Gastrocnemius medialis (tissue), 4 donors: ENCODE measurements around the gene LRRC2. TPM values are rescaled to one million over a fixed set of nuclear protein-coding genes. Genes with fewer than 3 reads are reported as not detected.
"Not testable (repeated sequence)": the region's sequence is repeated elsewhere in the genome, so short reads cannot be mapped to it uniquely, and the experiment has no call there.

ENCODE experiments used
- ATAC-seq, 2 donors: fragments of 150-250 bp; one replicate each; pipeline ENCODE4 v1.9.1; 2016
- DNase-seq, 2 donors: peaks; one replicate each; pipeline ENCODE4 v3.0.0-alpha.2; 2019
- H3K27ac ChIP-seq, 4 donors: fragments of 200-600 bp; sonication (generic); 1 replicate in 1 of 4; 2 replicates in 3 of 4; pipeline ENCODE4 v1.5.1; 2016 to 2018; ENCODE audit warnings: mild to moderate bottlenecking in 2 of 4, moderate library complexity in 1 of 4
- H3K27me3 ChIP-seq, 3 donors: fragments of 200-600 bp; sonication (generic) in 2 of 3; 1 replicate in 1 of 3; 2 replicates in 2 of 3; pipeline versions ENCODE4 v1.5.1 to v1.6.0; 2016 to 2019; ENCODE audit warnings: mild to moderate bottlenecking in 1 of 3, moderate library complexity in 1 of 3
- H3K36me3 ChIP-seq, 2 donors: fragments of 200-600 bp; sonication (generic) in 1 of 2; one replicate each; pipeline ENCODE4 v1.5.1; 2017 to 2018
- H3K4me1 ChIP-seq, 2 donors: fragments of 200-600 bp; sonication (generic) in 1 of 2; one replicate each; pipeline ENCODE4 v1.5.1; 2016 to 2017; ENCODE audit warnings: mild to moderate bottlenecking in 2 of 2
- H3K4me3 ChIP-seq, 4 donors: fragments of 200-600 bp; sonication (generic) in 3 of 4; 1 replicate in 1 of 4; 2 replicates in 3 of 4; pipeline ENCODE4 v1.5.1; 2016 to 2019; ENCODE audit warnings: mild to moderate bottlenecking in 2 of 4
- H3K9me3 ChIP-seq, 3 donors: fragments of 200-600 bp; sonication (generic) in 2 of 3; 1 replicate in 1 of 3; 2 replicates in 2 of 3; pipeline ENCODE4 v1.5.1; 2016 to 2019
- POLR2A ChIP-seq, 2 donors: fragments of 450-650 bp; IDR thresholded peaks; one replicate each; pipeline ENCODE4 v1.6.1; 2017; ENCODE audit warnings: antibody characterized with exemption in 2 of 2, mild to moderate bottlenecking in 2 of 2, moderate library complexity in 2 of 2
- in situ Hi-C, 4 donors: fragments of 200-750 bp; cut with MboI; loops; one replicate each; pipeline versions ENCODE4 v1.15.0 to v1.8.0; 2017; ENCODE audit warnings: low sequenced_read_pairs in 4 of 4
- intact Hi-C: fragments of 100-400 bp; cut with DNase I; formaldehyde crosslinking; loops from one replicate; pipeline ENCODE4 v1.15.1; 2023; ENCODE audit warnings: low total_unique reads
- total RNA-seq, 4 donors: library from RNA; depleted of rRNA; stranded (reverse); fragments of >200 nt; gene quantifications; one replicate each; pipeline versions ENCODE4 v1.1.0 to v1.2.3, GENCODE V29; 2016
- TF ChIP-seq, protein P1 (sequence below), 5 experiments: fragments of 450-650 bp in 3 of 5; fragments of 200-600 bp in 2 of 5; sonication (generic) in 2 of 5; IDR thresholded peaks in 4 of 5; conservative IDR thresholded peaks in 1 of 5; 1 replicate in 4 of 5; 2 replicates in 1 of 5; pipeline ENCODE4 v1.5.1; 2016 to 2019; ENCODE audit warnings: antibody characterized with exemption in 5 of 5, mild to moderate bottlenecking in 3 of 5, moderate library complexity in 3 of 5

LRRC2 gene
- total RNA-seq, 4 donors from 2014 or later, result 72.7 to 103 (median 92.1) TPM

GRCh38 chr3:46498916-46499519 is 67.1 kb downstream of the LRRC2 start:
- no peak for DNase-seq
- in situ Hi-C loops, result no loop called here
- H3K36me3 ChIP-seq, result no peaks in the 10 kb centered on the region
- no peak overlapping the region for H3K27ac ChIP-seq
- H3K27me3 ChIP-seq, result no peaks in the 10 kb centered on the region
- no peak for TF ChIP-seq POLR2A (IDR thresholded peaks at IDR 0.05)
- TF ChIP-seq, protein P1, sequence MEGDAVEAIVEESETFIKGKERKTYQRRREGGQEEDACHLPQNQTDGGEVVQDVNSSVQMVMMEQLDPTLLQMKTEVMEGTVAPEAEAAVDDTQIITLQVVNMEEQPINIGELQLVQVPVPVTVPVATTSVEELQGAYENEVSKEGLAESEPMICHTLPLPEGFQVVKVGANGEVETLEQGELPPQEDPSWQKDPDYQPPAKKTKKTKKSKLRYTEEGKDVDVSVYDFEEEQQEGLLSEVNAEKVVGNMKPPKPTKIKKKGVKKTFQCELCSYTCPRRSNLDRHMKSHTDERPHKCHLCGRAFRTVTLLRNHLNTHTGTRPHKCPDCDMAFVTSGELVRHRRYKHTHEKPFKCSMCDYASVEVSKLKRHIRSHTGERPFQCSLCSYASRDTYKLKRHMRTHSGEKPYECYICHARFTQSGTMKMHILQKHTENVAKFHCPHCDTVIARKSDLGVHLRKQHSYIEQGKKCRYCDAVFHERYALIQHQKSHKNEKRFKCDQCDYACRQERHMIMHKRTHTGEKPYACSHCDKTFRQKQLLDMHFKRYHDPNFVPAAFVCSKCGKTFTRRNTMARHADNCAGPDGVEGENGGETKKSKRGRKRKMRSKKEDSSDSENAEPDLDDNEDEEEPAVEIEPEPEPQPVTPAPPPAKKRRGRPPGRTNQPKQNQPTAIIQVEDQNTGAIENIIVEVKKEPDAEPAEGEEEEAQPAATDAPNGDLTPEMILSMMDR (IDR thresholded peaks at IDR 0.05 in 4 of 5, conservative IDR thresholded peaks at IDR 0.05 in 1 of 5), result no peak
- ATAC-seq, result peak in 1 of 2 donors; percentile 29
- intact Hi-C loops, result no loop called here
- H3K9me3 ChIP-seq, result no peaks in the 10 kb centered on the region
- H3K4me1 ChIP-seq, result peaks cover 29 to 38% of the 10 kb centered on the region in 2 donors
- no peak overlapping the region for H3K4me3 ChIP-seq

GRCh38 chr3:46497556-46498265 is 68.4 kb downstream of the LRRC2 start, which contains the start of gene RTP3:
Gene RTP3 (plus strand): TSS chr3:46497976. CDS start chr3:46498063, 87 bp downstream.
- intact Hi-C loops, result no loop called here
- no peaks in the 10 kb centered on the region for H3K27me3 ChIP-seq
- H3K27ac ChIP-seq, result no peak within 1 kb of the TSS
- no peak within 1 kb of the TSS for H3K4me3 ChIP-seq
- H3K9me3 ChIP-seq, result no peaks in the 10 kb centered on the region
- no peak for TF ChIP-seq POLR2A (IDR thresholded peaks at IDR 0.05)
- TF ChIP-seq, protein P1 (IDR thresholded peaks at IDR 0.05 in 4 of 5, conservative IDR thresholded peaks at IDR 0.05 in 1 of 5), result no peak
- H3K4me1 ChIP-seq, result peaks cover 23 to 33% of the 10 kb centered on the region in 2 donors
- ATAC-seq (no peak), DNase-seq (no peak)
- no peaks in the 10 kb centered on the region for H3K36me3 ChIP-seq
- in situ Hi-C loops, result no loop called here

GRCh38 chr3:46496746-46497555 is 69.2 kb downstream of the LRRC2 start:
- in situ Hi-C loops, result no loop called here
- Histone ChIP-seq H3K4me1 (peaks cover 21 to 25% of the 10 kb centered on the region in 2 donors), H3K9me3 (no peaks in the 10 kb centered on the region), H3K36me3 (no peaks in the 10 kb centered on the region), H3K27me3 (no peaks in the 10 kb centered on the region), H3K4me3 (no peak overlapping the region), H3K27ac (no peak overlapping the region)
- TF ChIP-seq, protein P1 (IDR thresholded peaks at IDR 0.05 in 4 of 5, conservative IDR thresholded peaks at IDR 0.05 in 1 of 5), result no peak
- TF ChIP-seq POLR2A (IDR thresholded peaks at IDR 0.05), result no peak
- intact Hi-C loops, result no loop called here
- DNase-seq, result no peak
- no peak for ATAC-seq

DNA sequence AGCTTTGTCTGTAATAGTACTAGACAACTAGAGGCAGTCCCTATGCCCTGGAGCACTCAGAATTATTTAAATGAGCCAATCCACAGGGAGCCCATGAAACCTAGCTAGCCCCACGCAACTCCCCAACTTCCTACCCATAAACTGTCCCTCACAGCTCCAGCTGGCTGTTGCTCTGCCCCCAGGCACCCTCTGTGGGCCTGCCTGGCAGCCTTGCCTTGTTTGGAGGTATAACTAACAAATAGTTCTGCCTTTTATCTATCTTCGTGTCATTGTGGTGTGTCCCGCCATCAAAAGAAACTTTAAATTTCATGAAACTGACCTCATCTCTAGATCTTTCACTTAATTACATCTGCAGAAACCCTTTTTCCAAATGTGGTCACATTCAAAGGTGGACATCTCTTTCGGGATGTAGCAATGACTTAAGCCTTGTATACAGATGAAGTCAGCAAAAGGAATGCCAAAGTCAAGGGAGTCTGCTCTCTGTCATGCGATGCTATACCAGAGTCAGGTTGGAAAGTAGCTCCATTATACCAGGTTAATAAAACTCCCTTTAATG is 70.1 kb downstream of the LRRC2 start:
- TF ChIP-seq, protein P1 (IDR thresholded peaks at IDR 0.05 in 4 of 5, conservative IDR thresholded peaks at IDR 0.05 in 1 of 5), result no peak
- TF ChIP-seq POLR2A (IDR thresholded peaks at IDR 0.05), result no peak
- no peaks in the 10 kb centered on the region for H3K36me3 ChIP-seq
- H3K9me3 ChIP-seq, result no peaks in the 10 kb centered on the region
- in situ Hi-C loops (no loop called here), intact Hi-C loops (no loop called here)
- DNase-seq (no peak), ATAC-seq (no peak)
- H3K27ac ChIP-seq, result no peak overlapping the region
- peaks cover 21 to 24% of the 10 kb centered on the region in 2 donors for H3K4me1 ChIP-seq
- no peaks in the 10 kb centered on the region for H3K27me3 ChIP-seq
- no peak overlapping the region for H3K4me3 ChIP-seq

DNA sequence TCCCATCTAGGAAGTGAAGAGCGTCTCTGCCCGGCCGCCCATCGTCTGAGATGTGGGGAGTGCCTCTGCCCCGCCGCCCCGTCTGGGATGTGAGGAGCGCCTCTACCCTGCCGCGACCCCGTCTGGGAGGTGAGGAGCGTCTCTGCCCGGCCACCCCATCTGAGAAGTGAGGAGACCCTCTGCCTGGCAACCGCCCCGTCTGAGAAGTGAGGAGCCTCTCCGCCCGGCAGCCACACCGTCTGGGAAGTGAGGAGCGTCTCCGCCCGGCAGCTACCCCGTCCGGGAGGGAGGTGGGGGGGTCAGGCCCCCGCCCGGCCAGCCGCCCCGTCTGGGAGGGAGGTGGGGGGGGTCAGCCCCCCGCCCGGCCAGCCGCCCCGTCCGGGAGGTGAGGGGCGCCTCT is 71.6 kb downstream of the LRRC2 start:
- peaks cover 30 to 32% of the 10 kb centered on the region in 2 donors for H3K4me1 ChIP-seq
- H3K9me3 ChIP-seq, in situ Hi-C loops, H3K36me3 ChIP-seq, ATAC-seq, H3K27ac ChIP-seq, H3K27me3 ChIP-seq, intact Hi-C loops, H3K4me3 ChIP-seq, DNase-seq: not testable (repeated sequence)
